Suprapubic skin (tissue), 4 donors: ENCODE data around the gene NUDT9. TPM values are rescaled to one million over a fixed set of nuclear protein-coding genes. Genes with fewer than 3 reads are reported as not detected.
"Not testable (repeated sequence)": the region's sequence is repeated elsewhere in the genome, so short reads cannot be mapped to it uniquely, and the experiment has no call there.

Source experiments
- DNase-seq, 2 donors: peaks; one replicate each; pipeline ENCODE4 v3.0.0-alpha.2; 2019; ENCODE audit warnings: low spot score in 2 of 2
- H3K27ac ChIP-seq: fragments of 200-600 bp; sonication (generic); one replicate; pipeline ENCODE4 v1.5.1; 2019
- H3K27me3 ChIP-seq: fragments of 200-600 bp; sonication (generic); one replicate; pipeline ENCODE4 v1.5.1; 2019
- H3K36me3 ChIP-seq: fragments of 200-600 bp; sonication (generic); one replicate; pipeline ENCODE4 v1.5.1; 2019
- H3K4me1 ChIP-seq: fragments of 200-600 bp; sonication (generic); one replicate; pipeline ENCODE4 v1.5.1; 2019
- H3K4me3 ChIP-seq: fragments of 200-600 bp; sonication (generic); one replicate; pipeline ENCODE4 v1.5.1; 2019; ENCODE audit warnings: mild to moderate bottlenecking
- H3K9me3 ChIP-seq: fragments of 200-600 bp; sonication (generic); one replicate; pipeline ENCODE4 v1.5.1; 2019
- CTCF ChIP-seq, 2 donors: fragments of 200-600 bp in 1 of 2; fragments of 450-650 bp in 1 of 2; sonication (generic) in 1 of 2; IDR thresholded peaks; one replicate each; pipeline ENCODE4 v1.5.1; 2016 to 2019; ENCODE audit warnings: antibody characterized with exemption in 2 of 2, mild to moderate bottlenecking in 1 of 2, moderate library complexity in 1 of 2
- EP300 ChIP-seq: sonication (generic); formaldehyde crosslinking; IDR thresholded peaks from one replicate; pipeline ENCODE4 v1.6.1; 2017; ENCODE audit warnings: antibody characterized with exemption
- POLR2A ChIP-seq, 2 donors: fragments of 450-650 bp; IDR thresholded peaks; one replicate each; pipeline ENCODE4 v1.6.1; 2017; ENCODE audit warnings: antibody characterized with exemption in 2 of 2, mild to moderate bottlenecking in 2 of 2, moderate library complexity in 2 of 2
- POLR2AphosphoS5 ChIP-seq, 3 donors: sonication (generic); formaldehyde crosslinking; IDR thresholded peaks; one replicate each; pipeline ENCODE4 v1.6.1; 2017; ENCODE audit warnings: antibody characterized with exemption in 3 of 3
- WGBS: methylation state at CpG from one replicate; pipeline ENCODE4 v1.1.5; 2018; 5-methylcytosine and 5-hydroxymethylcytosine counted together
- total RNA-seq, 4 donors: library from RNA; depleted of rRNA; stranded (reverse); fragments of >200 nt; gene quantifications; one replicate each; pipeline ENCODE4 v1.1.0, GENCODE V29; 2016

Gene NUDT9
- total RNA-seq, 4 donors from 2014 or later, result 11.9 to 31.5 (median 15.6) TPM

DNA sequence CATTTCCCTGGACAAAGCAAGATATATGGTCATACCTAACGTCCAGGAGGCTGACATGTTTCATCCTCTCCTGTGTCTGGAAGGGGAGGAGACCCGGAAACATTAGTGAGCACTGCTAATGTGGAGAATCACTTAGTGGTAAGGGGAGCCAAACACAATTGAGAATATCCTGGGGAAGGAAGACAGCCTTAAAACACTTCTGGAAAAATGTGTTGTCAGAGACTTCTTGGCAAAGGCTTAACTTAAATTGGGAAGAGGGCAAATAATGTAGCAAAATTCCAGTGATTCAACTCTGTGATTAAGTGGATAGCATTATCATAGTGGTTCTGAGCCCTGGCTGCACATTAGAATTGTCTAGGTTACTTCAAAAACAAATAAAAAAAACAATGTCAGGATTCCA lies 67.3 kb downstream of the NUDT9 start:
- DNase-seq, result no peak
- no peak for TF ChIP-seq CTCF (IDR thresholded peaks at IDR 0.05)
- no peak for TF ChIP-seq EP300
- no peak for TF ChIP-seq POLR2A (IDR thresholded peaks at IDR 0.05)
- TF ChIP-seq POLR2AphosphoS5 (IDR thresholded peaks at IDR 0.05), result no peak
- H3K27ac ChIP-seq, result no peak overlapping the region
- 63% methylated on average over 2 of the region's 2 CpGs for WGBS
- H3K9me3 ChIP-seq, result no peaks in the 10 kb centered on the region
- H3K27me3 ChIP-seq, result no peaks in the 10 kb centered on the region
- H3K4me1 ChIP-seq, result no peaks in the 10 kb centered on the region
- H3K36me3 ChIP-seq, result peaks cover 3% of the 10 kb centered on the region
- H3K4me3 ChIP-seq, result no peak overlapping the region

DNA sequence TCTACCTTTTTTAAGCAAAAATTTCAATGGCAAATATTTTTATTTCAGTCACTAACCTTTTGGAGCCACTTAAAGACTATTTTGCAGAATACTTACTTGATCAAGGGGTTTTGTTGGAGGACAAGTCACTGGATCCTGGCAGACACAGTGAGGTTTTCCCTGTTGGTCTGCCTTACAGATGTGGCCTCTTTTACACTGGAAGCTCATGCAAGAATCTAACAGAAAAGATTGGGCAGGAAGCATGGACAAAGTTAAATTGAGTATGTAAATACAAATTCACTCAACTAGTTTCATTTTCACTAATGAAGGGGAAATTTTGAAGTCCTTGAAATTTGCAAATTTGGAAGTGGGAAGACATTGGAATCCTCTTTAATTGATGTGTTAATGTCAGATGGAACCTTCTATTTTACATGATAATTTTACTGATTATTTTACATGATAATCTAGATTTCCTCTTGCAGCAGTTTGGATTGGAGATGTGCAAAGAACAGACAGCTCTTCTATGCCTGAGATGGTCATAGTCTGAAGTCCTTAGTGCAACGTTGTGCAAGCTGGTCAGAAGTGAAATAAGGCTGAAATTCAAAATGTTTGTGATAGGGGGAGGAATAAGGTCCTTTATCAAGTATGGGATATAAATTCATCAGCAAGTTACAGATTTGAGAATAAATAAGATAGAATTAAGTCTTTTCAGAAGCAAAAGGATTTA lies 68.4 kb downstream of the NUDT9 start:
- H3K9me3 ChIP-seq, result no peaks in the 10 kb centered on the region
- no peaks in the 10 kb centered on the region for H3K27me3 ChIP-seq
- WGBS, result 40% methylated on average over 1 of the region's 1 CpG
- peaks cover 3% of the 10 kb centered on the region for H3K36me3 ChIP-seq
- no peaks in the 10 kb centered on the region for H3K4me1 ChIP-seq
- no peak overlapping the region for H3K4me3 ChIP-seq
- no peak for TF ChIP-seq EP300
- TF ChIP-seq POLR2AphosphoS5 (IDR thresholded peaks at IDR 0.05), result no peak
- no peak for TF ChIP-seq CTCF (IDR thresholded peaks at IDR 0.05)
- TF ChIP-seq POLR2A (IDR thresholded peaks at IDR 0.05), result no peak
- DNase-seq, result no peak
- no peak overlapping the region for H3K27ac ChIP-seq

GRCh38 chr4:87491436-87491835 lies 69.1 kb downstream of the NUDT9 start:
- Histone ChIP-seq H3K4me1 (no peaks in the 10 kb centered on the region), H3K4me3 (no peak overlapping the region), H3K9me3 (no peaks in the 10 kb centered on the region), H3K36me3 (peaks cover 3% of the 10 kb centered on the region), H3K27ac (no peak overlapping the region), H3K27me3 (no peaks in the 10 kb centered on the region)
- TF ChIP-seq EP300 (no peak), CTCF (IDR thresholded peaks at IDR 0.05) (no peak), POLR2A (IDR thresholded peaks at IDR 0.05) (no peak), POLR2AphosphoS5 (IDR thresholded peaks at IDR 0.05) (no peak)
- WGBS, result 71% methylated on average over 2 of the region's 2 CpGs
- no peak for DNase-seq

- DNase-seq, H3K36me3 ChIP-seq, H3K27ac ChIP-seq, H3K27me3 ChIP-seq, H3K9me3 ChIP-seq, H3K4me1 ChIP-seq, H3K4me3 ChIP-seq: not testable (repeated sequence)
- 77% methylated on average over 2 of the region's 2 CpGs for WGBS
Measured at GRCh38 chr4:87491851-87492250, 69.5 kb downstream of the NUDT9 start.

DNA sequence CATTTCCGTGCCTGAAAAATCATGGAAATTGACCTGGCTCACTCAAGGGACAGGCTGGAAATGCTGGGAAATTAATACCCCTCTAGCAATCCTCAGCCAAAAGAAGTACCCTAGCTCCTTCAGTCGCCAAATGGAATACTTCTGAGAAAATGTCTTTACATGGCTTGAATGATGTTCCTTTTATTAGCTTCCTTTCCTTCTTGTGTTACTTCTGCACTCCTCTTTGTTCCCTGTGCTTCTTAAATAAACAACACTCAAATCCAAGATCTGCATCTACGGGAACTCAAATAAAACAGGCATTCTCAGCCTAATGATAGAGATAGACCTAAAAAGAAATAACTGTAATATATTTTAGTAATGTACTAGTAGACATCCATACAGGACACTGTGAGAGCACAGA lies 70.7 kb downstream of the NUDT9 start:
- Histone ChIP-seq H3K4me3 (no peak overlapping the region), H3K27ac (no peak overlapping the region), H3K4me1 (no peaks in the 10 kb centered on the region), H3K36me3 (peaks cover 3% of the 10 kb centered on the region), H3K9me3 (no peaks in the 10 kb centered on the region), H3K27me3 (no peaks in the 10 kb centered on the region)
- TF ChIP-seq EP300 (no peak), POLR2AphosphoS5 (IDR thresholded peaks at IDR 0.05) (no peak), POLR2A (IDR thresholded peaks at IDR 0.05) (no peak), CTCF (IDR thresholded peaks at IDR 0.05) (no peak)
- no peak for DNase-seq
- 93% methylated on average over 3 of the region's 3 CpGs for WGBS

DNA sequence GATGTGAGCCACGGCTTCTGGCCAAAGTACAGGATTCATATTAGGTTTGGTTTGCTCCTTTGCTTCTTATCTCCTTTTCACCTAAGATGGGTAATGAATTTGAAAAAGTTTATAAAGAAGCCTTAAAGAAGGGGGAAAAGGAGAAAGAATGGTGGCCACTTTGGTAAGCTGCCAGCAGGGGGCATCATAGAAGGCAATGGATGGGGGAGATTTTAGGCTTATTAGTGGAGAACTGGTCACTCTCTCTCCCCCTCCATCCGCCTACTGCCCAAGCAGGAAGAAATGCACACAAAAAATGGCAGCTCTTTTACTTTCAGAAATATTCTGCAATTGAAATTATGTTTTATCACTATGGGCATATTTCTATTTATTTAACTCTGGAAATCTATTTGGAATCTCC lies 74.8 kb downstream of the NUDT9 start:
- TF ChIP-seq CTCF (IDR thresholded peaks at IDR 0.05) (no peak), POLR2A (IDR thresholded peaks at IDR 0.05) (no peak), POLR2AphosphoS5 (IDR thresholded peaks at IDR 0.05) (no peak), EP300 (no peak)
- no peaks in the 10 kb centered on the region for H3K27me3 ChIP-seq
- no peaks in the 10 kb centered on the region for H3K36me3 ChIP-seq
- H3K4me1 ChIP-seq, result peaks cover 13% of the 10 kb centered on the region
- no peak overlapping the region for H3K27ac ChIP-seq
- DNase-seq, result no peak
- no peaks in the 10 kb centered on the region for H3K9me3 ChIP-seq
- WGBS, result 98% methylated on average over 2 of the region's 2 CpGs
- H3K4me3 ChIP-seq, result no peak overlapping the region
